Glutamatergic neuron (in vitro differentiated cells): ENCODE data around the gene CHRND. TPM values are rescaled to one million over a fixed set of nuclear protein-coding genes. Genes with fewer than 3 reads are reported as not detected.

ENCODE experiments used
- DNase-seq: peaks from one replicate; pipeline ENCODE4 v3.0.0; 2022
- H3K27ac Mint-ChIP-seq: one replicate; pipeline ENCODE4 v1.8.0; 2020; ENCODE audit warnings: mild to moderate bottlenecking, mixed read lengths, inconsistent platforms; ENCODE audit not compliant: unreplicated experiment
- H3K27me3 Mint-ChIP-seq: one replicate; pipeline ENCODE4 v1.8.0; 2020; ENCODE audit warnings: mild to moderate bottlenecking, moderate library complexity, mixed read lengths, inconsistent platforms; ENCODE audit not compliant: unreplicated experiment
- H3K36me3 Mint-ChIP-seq: one replicate; pipeline ENCODE4 v1.8.0; 2020; ENCODE audit warnings: mild to moderate bottlenecking, mixed read lengths, inconsistent platforms; ENCODE audit not compliant: unreplicated experiment
- H3K4me1 Mint-ChIP-seq: one replicate; pipeline ENCODE4 v1.8.0; 2020; ENCODE audit warnings: mild to moderate bottlenecking, low read depth, mixed read lengths, inconsistent platforms; ENCODE audit not compliant: unreplicated experiment
- H3K4me3 Mint-ChIP-seq: one replicate; pipeline ENCODE4 v1.8.0; 2020; ENCODE audit warnings: mild to moderate bottlenecking, mixed read lengths, inconsistent platforms; ENCODE audit not compliant: unreplicated experiment
- H3K9me3 Mint-ChIP-seq: one replicate; pipeline ENCODE4 v1.8.0; 2020; ENCODE audit warnings: mild to moderate bottlenecking, moderate library complexity, mixed read lengths, inconsistent platforms; ENCODE audit not compliant: unreplicated experiment
- total RNA-seq: library from RNA; stranded (reverse); fragmentation: NEBNext Ultra II Directional; extraction: Animal tissue kit (Norgen Biotek cat#: 25700); gene quantifications from one replicate; pipeline ENCODE4 v1.2.1, GENCODE V29; 2021; ENCODE audit not compliant: unreplicated experiment
- TF ChIP-seq, protein P1 (sequence below): fragments of 200-600 bp; sonication (generic); IDR thresholded peaks from one replicate; pipeline ENCODE4 v1.5.0; 2021; ENCODE audit not compliant: partially characterized antibody, unreplicated experiment

Gene CHRND
- total RNA-seq, 1 donor from 2014 or later: 2.2 TPM

DNA sequence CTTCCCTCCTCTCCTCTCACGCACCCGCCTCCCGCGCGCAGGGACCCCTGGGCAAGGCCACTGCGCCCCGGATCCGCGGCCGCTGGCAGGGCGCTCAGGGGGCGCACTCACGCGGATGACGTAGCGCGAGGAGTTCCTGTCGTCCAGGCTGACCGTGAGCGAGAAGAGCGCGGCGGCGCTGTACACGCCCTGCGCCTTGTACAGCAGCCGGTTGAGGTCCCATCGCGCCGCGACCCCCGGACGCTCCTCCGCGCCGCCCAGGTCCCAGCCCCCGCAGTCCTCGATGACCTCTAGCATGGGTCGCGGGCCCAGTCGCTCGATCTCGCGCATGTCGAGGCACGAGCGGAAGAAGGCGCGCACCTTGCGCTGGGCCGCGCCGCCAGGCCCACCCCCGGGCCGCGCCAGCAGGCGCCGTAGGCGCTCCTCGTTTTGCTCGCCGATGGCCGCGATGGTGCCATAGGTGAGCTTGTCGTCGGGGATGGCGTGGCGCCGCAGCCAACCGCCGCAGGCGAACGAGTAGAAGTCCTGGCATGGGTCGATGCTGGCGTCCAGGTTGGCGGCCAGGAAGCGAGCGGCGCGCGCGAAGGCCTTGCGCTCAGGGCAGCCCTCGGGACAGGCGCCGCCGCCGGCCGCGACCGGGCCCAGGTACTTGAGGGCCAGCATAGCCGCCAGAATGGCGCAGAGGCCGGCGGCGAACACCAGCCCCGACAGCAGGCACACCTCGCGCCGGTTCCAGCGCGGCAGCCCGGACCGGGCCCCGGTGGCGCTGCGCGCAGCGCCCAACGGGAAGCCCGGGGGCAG, 40.0 kb upstream of the CHRND start:
- TF ChIP-seq, protein P1, sequence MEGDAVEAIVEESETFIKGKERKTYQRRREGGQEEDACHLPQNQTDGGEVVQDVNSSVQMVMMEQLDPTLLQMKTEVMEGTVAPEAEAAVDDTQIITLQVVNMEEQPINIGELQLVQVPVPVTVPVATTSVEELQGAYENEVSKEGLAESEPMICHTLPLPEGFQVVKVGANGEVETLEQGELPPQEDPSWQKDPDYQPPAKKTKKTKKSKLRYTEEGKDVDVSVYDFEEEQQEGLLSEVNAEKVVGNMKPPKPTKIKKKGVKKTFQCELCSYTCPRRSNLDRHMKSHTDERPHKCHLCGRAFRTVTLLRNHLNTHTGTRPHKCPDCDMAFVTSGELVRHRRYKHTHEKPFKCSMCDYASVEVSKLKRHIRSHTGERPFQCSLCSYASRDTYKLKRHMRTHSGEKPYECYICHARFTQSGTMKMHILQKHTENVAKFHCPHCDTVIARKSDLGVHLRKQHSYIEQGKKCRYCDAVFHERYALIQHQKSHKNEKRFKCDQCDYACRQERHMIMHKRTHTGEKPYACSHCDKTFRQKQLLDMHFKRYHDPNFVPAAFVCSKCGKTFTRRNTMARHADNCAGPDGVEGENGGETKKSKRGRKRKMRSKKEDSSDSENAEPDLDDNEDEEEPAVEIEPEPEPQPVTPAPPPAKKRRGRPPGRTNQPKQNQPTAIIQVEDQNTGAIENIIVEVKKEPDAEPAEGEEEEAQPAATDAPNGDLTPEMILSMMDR: no peak
- Mint-ChIP-seq H3K27me3 (peaks cover 31% of the 10 kb centered on the region), H3K4me3 (no peak overlapping the region), H3K9me3 (peaks cover 9% of the 10 kb centered on the region), H3K4me1 (no peaks in the 10 kb centered on the region), H3K36me3 (no peaks in the 10 kb centered on the region), H3K27ac (no peak overlapping the region)
- DNase-seq: peak; percentile 29

DNA sequence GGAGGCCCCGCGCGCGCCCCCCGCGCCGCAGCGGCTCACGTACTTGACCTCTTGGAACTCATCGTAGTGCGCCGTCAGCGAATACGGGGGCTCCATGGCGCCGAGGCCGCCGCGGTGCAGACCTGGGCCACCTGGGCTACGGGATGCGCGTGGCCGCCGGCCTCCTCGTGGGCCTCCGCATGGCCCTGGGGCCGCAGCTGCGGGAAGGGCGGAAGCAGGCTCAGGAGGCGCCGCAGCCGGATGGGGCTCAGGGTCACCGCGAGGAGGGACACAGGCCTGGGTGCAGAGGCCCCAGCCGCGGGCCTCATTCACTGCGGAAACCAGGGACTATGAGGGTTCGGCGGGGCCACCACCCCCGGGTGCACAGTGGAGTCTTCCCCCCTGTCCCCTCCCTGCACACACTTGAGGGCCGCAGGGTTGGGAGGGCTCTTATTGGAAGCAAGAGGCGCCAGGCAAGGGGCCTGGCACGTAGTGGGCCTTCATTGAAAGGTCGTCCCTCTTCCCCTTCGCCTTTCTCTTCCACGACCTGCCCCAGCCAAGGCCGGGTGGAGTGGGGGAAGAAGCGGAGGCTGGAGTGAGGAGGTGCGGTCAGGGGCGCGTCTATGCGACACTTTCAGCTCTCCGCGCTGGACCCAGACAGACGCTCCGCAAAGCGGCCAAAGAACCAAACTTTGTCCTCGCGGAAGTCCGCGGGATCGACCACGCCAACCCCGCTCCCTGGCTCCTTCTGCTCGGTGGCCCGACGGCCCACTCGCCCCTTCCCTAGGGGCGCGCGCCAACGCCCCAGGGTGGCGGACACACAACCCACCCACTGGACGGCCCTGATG, 39.2 kb upstream of the CHRND start:
- peaks cover 32% of the 10 kb centered on the region for H3K27me3 Mint-ChIP-seq
- peaks cover 10% of the 10 kb centered on the region for H3K9me3 Mint-ChIP-seq
- no peaks in the 10 kb centered on the region for H3K4me1 Mint-ChIP-seq
- TF ChIP-seq, protein P1: no peak
- H3K36me3 Mint-ChIP-seq: no peaks in the 10 kb centered on the region
- peak; percentile 17 for DNase-seq
- H3K27ac Mint-ChIP-seq: no peak overlapping the region
- peak overlapping the region; percentile 25 for H3K4me3 Mint-ChIP-seq

DNA sequence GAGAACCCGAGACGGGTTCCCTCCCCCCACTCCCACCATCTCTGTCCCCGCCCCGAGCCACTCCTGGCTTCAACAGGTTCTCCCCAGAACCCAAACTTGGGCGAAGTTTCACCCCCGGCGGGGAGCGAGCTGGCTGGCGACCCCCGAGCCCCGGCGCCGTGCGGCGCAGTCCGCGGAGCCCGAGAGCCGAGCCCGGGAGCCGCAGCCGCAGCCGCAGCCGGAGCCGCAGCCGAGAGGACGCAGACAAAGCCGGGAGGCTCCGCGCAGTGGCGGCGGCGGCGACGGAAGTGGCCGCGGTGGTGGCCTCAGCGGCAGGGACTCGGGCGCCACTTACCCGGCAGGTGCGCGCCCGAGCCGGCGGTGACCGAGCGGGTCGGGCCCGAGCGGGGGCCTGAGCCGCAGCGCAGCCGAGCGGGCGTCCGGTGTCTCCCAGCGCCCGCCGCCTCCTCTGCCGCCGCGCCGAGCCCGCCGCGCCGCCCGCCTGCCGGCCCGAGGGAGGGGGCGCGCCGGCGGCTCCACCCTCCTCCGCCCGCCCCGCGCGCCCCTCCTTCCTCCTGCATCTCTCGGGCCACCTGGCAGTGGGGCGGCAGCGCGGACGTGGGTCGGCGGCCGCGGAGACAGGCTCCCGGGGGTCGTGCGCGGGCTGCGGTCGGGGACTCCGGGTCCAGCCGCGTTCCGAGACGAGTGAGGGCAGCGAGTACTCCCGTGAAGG, 38.4 kb upstream of the CHRND start, which contains the start of gene ECEL1:
Gene ECEL1 (minus strand): TSS at position 450 of the 712 bp plus-strand sequence. CDS start 1,181 bp downstream, outside the sequence.
- TF ChIP-seq, protein P1: no peak

DNA sequence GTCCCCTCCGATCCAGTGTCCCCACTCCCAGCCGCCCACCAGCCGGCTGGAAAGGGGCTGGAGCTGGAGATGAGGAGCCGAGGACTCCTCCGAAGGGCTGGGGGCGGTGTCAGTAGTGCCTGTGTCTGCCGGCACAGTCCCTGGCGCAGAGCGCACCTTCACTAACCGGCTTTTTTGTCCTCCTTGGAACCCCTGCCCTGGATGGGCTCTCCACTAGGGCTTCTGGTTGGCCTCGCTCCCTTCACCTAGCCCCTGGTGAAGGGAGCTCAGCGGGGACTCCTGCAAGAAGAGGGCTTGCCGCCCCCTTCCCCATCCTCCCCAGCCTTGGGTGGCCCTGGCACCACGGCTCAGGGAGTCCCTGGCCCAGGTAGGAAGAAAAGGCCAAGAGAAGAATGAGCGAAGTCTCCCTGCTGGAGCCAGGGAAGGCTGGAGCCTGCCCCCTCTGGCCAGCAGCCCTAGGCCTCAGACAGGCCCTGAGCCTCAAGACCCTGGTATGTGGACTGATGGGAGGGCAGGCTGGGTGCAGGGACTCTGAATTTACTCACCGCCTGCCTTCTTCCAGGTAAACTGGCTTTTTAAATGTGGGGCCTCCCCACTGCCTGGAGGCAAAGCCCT, 37.8 kb upstream of the CHRND start:
- no peaks in the 10 kb centered on the region for H3K36me3 Mint-ChIP-seq
- H3K27ac Mint-ChIP-seq: no peak overlapping the region
- TF ChIP-seq, protein P1: no peak
- DNase-seq: peak; percentile 40
- H3K9me3 Mint-ChIP-seq: peaks cover 10% of the 10 kb centered on the region
- H3K4me1 Mint-ChIP-seq: no peaks in the 10 kb centered on the region
- no peak overlapping the region for H3K4me3 Mint-ChIP-seq
- H3K27me3 Mint-ChIP-seq: peaks cover 30% of the 10 kb centered on the region

More for the DNA sequence above, 38.4 kb upstream of the CHRND start, which contains the start of gene ECEL1:
- H3K4me3 Mint-ChIP-seq: peak within 1 kb of the TSS; percentile 30
- H3K4me1 Mint-ChIP-seq: no peaks in the 10 kb centered on the region
- no peak within 1 kb of the TSS for H3K27ac Mint-ChIP-seq
- peak; percentile 58 for DNase-seq
- H3K9me3 Mint-ChIP-seq: peaks cover 10% of the 10 kb centered on the region
- peaks cover 34% of the 10 kb centered on the region for H3K27me3 Mint-ChIP-seq
- H3K36me3 Mint-ChIP-seq: no peaks in the 10 kb centered on the region
